Muscle of leg (tissue), 11 donors: ENCODE results near the gene ADAMTS10. TPM values are rescaled to one million over a fixed set of nuclear protein-coding genes. Genes with fewer than 3 reads are reported as not detected.
"Not testable (repeated sequence)": the region's sequence is repeated elsewhere in the genome, so short reads cannot be mapped to it uniquely, and the experiment has no call there.

Experiments
- DNase-seq: peaks from one replicate; pipeline ENCODE4 v3.0.0; 2013
- H3K27ac ChIP-seq: one replicate; pipeline ENCODE4 v1.5.1; 2013; ENCODE audit warnings: mild to moderate bottlenecking, low read length, control low read depth
- H3K27me3 ChIP-seq: one replicate; pipeline ENCODE4 v1.6.1; 2013; ENCODE audit warnings: low read length; ENCODE audit not compliant: control insufficient read depth, insufficient read depth
- H3K36me3 ChIP-seq: one replicate; pipeline ENCODE4 v1.6.1; 2013; ENCODE audit warnings: low read length; ENCODE audit not compliant: control insufficient read depth, insufficient read depth
- H3K4me1 ChIP-seq: one replicate; pipeline ENCODE4 v1.6.1; 2013; ENCODE audit warnings: low read length; ENCODE audit not compliant: control insufficient read depth, insufficient read depth
- H3K4me3 ChIP-seq: one replicate; pipeline ENCODE4 v1.5.1; 2013; ENCODE audit warnings: low read length, control low read depth
- H3K9me3 ChIP-seq: replicated peaks from 2 replicates; pipeline ENCODE4 v1.6.1; 2013; ENCODE audit warnings: low read depth, low read length; ENCODE audit not compliant: control insufficient read depth
- WGBS: methylation state at CpG from one replicate; pipeline ENCODE4 v1.1.5; 2013; ENCODE audit warnings: missing lambda C conversion rate; ENCODE audit not compliant: insufficient coverage; 5-methylcytosine and 5-hydroxymethylcytosine counted together
- polyA plus RNA-seq, 8 donors: library from polyadenylated mRNA; unstranded; fragments of 120-200 nt; gene quantifications; one replicate each; pipeline versions ENCODE4 v1.2.1 to v1.2.3, GENCODE V29; 2013; ENCODE audit warnings: inconsistent platforms in 1 of 8, low replicate concordance in 1 of 8; ENCODE audit not compliant: insufficient read length in 8 of 8, insufficient read depth in 1 of 8
- total RNA-seq: library from RNA; stranded (reverse); fragments of 120-200 nt; gene quantifications from one replicate; pipeline ENCODE4 v1.2.4, GENCODE V29; 2013

Gene ADAMTS10
- total and polyA plus RNA-seq, 9 donors, result 25.2 to 40.4 (median 32.2) TPM

DNA sequence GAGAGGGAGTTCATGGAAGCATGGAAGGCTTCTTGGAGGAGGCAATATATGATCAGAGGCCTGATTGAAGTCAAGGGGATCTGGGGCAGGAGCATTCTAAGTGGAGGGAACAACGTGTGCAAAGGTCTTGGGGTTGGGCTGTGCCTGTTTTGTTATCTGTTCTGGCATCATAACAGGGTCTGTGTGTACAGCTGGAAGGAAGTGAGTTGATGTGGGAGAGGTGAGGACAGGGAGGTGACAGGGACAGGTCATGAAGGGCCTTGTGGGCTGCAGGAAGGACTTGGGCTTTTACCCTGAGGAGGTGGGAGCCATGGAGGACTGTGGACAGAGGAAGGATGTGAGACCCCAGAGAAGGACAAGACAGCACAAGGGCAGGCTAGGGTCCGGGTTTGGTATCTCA is 18.7 kb upstream of the ADAMTS10 start:
- Histone ChIP-seq H3K27me3 (no peaks in the 10 kb centered on the region), H3K4me3 (no peak overlapping the region), H3K4me1 (peaks cover 3% of the 10 kb centered on the region), H3K36me3 (no peaks in the 10 kb centered on the region), H3K27ac (no peak overlapping the region), H3K9me3 (peaks cover 2% of the 10 kb centered on the region)
- WGBS, result 82% methylated on average over 1 of the region's 2 CpGs
- no peak for DNase-seq

- no peak for DNase-seq
- Histone ChIP-seq H3K4me3 (no peak overlapping the region), H3K27ac (no peak overlapping the region), H3K9me3 (peaks cover 2% of the 10 kb centered on the region), H3K36me3 (no peaks in the 10 kb centered on the region), H3K4me1 (peaks cover 3% of the 10 kb centered on the region), H3K27me3 (no peaks in the 10 kb centered on the region)
- 78% methylated on average over 2 of the region's 8 CpGs for WGBS
Measured at GRCh38 chr19:8626842-8627241, 16.3 kb upstream of the ADAMTS10 start.

GRCh38 chr19:8622886-8623285 is 12.4 kb upstream of the ADAMTS10 start:
- not testable (repeated sequence) for DNase-seq, H3K27me3 ChIP-seq, H3K4me1 ChIP-seq, H3K4me3 ChIP-seq, H3K9me3 ChIP-seq, H3K27ac ChIP-seq, H3K36me3 ChIP-seq
- WGBS, result 13% methylated on average over 2 of the region's 4 CpGs

DNA sequence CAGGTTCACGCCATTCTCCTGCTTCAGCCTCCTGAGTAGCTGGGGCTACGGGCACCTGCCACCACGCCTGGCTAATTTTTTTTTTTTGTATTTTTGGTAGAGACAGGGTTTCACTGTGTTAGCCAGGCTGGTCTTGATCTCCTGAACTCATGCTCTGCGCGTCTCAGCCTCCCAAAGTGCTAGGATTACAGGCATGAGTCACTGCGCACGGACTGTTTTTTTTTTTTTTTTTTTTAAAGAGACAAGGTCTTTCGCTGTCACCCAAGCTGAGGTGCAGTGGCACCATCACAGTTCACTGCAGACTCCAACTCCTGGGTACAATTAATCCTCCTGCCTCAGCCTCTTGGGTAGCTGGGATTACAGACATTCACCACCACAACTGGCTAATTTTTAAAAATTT is 8.2 kb upstream of the ADAMTS10 start:
- no peaks in the 10 kb centered on the region for H3K4me1 ChIP-seq
- no peak overlapping the region for H3K27ac ChIP-seq
- no peak for DNase-seq
- no peak overlapping the region for H3K4me3 ChIP-seq
- H3K9me3 ChIP-seq, result no peaks in the 10 kb centered on the region
- WGBS, result 53% methylated on average over 3 of the region's 8 CpGs
- no peaks in the 10 kb centered on the region for H3K36me3 ChIP-seq
- peaks cover 7% of the 10 kb centered on the region for H3K27me3 ChIP-seq

DNA sequence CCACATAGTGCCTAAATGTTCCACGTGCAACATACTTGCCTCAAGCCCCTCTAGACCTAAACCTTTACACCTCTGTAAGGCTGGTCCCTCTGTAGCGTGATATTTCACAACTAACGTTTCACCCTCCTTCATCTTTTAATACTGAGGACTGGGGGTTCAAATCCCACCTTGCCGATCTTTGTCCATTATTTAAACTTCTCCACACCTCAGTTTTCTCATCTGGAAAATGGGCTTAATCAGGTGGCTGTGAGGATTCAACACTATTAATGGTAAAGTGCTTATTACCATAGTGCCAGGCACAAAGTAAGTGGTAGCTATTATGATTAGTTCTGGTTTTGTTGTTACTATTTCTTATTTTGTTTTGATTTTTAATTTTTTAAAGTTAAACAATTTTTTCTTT is 7.5 kb upstream of the ADAMTS10 start:
- no peaks in the 10 kb centered on the region for H3K9me3 ChIP-seq
- no peak overlapping the region for H3K27ac ChIP-seq
- no peaks in the 10 kb centered on the region for H3K4me1 ChIP-seq
- no peak overlapping the region for H3K4me3 ChIP-seq
- no peaks in the 10 kb centered on the region for H3K36me3 ChIP-seq
- WGBS, result 62% methylated on average over 3 of the region's 4 CpGs
- DNase-seq, result no peak
- H3K27me3 ChIP-seq, result peaks cover 7% of the 10 kb centered on the region

DNA sequence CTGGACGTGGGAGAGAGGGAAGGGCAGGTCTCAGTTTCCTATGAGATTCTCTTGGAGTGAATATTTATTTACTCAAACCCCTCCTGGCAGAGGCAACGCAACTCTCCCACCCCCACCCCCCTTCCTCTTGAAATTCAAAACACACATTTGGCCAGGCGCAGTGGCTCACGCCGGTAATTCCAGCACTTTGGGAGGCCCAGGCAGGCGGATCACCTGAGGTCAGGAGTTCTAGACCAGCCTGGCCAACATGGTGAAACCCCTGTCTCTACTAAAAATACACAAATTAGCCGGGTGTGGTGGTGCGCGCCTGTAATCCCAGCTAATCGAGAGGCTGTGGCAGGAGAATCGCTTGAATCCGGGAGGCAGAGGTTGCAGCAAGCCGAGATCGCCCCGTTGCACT is 6.8 kb upstream of the ADAMTS10 start:
- H3K4me3 ChIP-seq, H3K4me1 ChIP-seq, H3K36me3 ChIP-seq, H3K9me3 ChIP-seq, DNase-seq, H3K27ac ChIP-seq, H3K27me3 ChIP-seq: not testable (repeated sequence)
- WGBS, result 61% methylated on average over 12 of the region's 15 CpGs

DNA sequence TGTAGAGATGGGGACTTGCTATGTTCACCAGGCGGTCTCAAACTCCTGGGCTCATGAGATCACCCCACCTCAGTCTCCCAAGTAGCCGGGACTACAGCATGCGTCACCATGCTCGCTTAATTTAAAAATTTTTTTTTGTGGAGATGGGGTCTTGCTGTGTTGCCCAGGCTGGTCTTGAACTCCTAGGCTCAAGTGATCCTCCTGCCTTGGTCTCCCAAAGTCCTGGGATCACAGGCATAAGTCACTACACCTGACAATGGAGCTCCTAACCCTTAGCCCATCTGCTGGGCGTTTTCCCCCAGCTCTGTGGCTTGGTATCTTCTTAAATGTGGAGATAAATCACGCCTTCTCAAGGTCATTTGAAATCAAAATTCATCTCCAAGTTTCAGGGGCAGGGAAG is 6.3 kb upstream of the ADAMTS10 start:
- Histone ChIP-seq H3K4me1 (peaks cover 5% of the 10 kb centered on the region), H3K9me3 (no peaks in the 10 kb centered on the region), H3K27me3 (peaks cover 7% of the 10 kb centered on the region), H3K4me3 (no peak overlapping the region), H3K27ac (no peak overlapping the region), H3K36me3 (no peaks in the 10 kb centered on the region)
- WGBS, result no CpG with 5 or more reads among the region's 6 CpGs
- DNase-seq, result no peak

DNA sequence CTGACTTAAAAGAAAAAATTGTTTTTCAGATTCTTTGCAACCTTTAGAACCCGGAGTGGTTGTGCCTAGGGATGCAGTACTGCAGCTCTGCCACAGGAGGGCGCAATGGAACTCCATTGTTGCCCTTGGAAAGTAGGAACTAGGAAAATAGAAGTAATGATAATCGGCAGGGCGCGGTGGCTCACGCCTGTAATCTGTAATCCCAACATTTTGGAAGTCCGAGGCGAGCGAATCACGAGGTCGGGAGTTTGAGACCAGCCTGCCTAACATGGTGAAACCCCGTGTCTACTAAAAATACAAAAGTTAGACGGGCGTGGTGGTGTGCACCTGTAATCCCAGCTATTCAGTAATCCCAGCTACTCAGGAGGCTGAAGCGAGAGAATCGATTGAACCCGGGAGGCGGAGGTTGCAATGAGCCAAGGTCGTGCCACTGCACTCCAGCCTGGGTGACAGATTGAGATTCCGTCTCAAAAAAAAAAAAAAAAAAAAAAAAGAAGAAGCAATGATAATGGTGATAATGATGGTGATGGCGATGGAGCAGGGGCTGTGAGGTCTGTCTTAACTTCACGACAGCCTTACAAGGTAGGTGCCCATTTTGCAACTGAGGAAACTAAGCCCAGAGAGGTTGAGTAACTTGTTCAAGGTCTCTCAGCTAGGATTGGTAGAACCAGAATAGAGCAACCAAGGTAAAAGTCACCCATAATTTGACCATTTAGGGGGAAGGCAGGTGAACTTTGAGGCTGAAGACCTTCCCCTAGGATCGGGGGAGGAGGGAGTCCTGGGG is 5.5 kb upstream of the ADAMTS10 start:
- H3K36me3 ChIP-seq, result no peaks in the 10 kb centered on the region
- DNase-seq, result peak; percentile 65
- H3K9me3 ChIP-seq, result no peaks in the 10 kb centered on the region
- H3K27ac ChIP-seq, result no peak overlapping the region
- H3K4me1 ChIP-seq, result peaks cover 11% of the 10 kb centered on the region
- WGBS, result 48% methylated on average over 15 of the region's 23 CpGs
- H3K27me3 ChIP-seq, result peaks cover 7% of the 10 kb centered on the region
- no peak overlapping the region for H3K4me3 ChIP-seq

GRCh38 chr19:8615024-8615423 is 4.5 kb upstream of the ADAMTS10 start:
- no peaks in the 10 kb centered on the region for H3K36me3 ChIP-seq
- no peak for DNase-seq
- H3K27ac ChIP-seq, result no peak overlapping the region
- peaks cover 14% of the 10 kb centered on the region for H3K4me1 ChIP-seq
- H3K9me3 ChIP-seq, result no peaks in the 10 kb centered on the region
- no peak overlapping the region for H3K4me3 ChIP-seq
- WGBS, result no CpG with 5 or more reads among the region's 6 CpGs
- peaks cover 5% of the 10 kb centered on the region for H3K27me3 ChIP-seq

GRCh38 chr19:8614455-8614854 is 3.9 kb upstream of the ADAMTS10 start:
- H3K27me3 ChIP-seq, result peaks cover 5% of the 10 kb centered on the region
- H3K4me3 ChIP-seq, result no peak overlapping the region
- H3K4me1 ChIP-seq, result peaks cover 19% of the 10 kb centered on the region
- no peak overlapping the region for H3K27ac ChIP-seq
- no peak for DNase-seq
- no peaks in the 10 kb centered on the region for H3K9me3 ChIP-seq
- no CpG with 5 or more reads among the region's 2 CpGs for WGBS
- no peaks in the 10 kb centered on the region for H3K36me3 ChIP-seq

GRCh38 chr19:8612807-8613171 is 2.3 kb upstream of the ADAMTS10 start:
- 58% methylated on average over 3 of the region's 5 CpGs for WGBS
- H3K27me3 ChIP-seq, result peaks cover 5% of the 10 kb centered on the region
- peak; percentile 28 for DNase-seq
- H3K9me3 ChIP-seq, result no peaks in the 10 kb centered on the region
- no peak overlapping the region for H3K4me3 ChIP-seq
- no peak overlapping the region for H3K27ac ChIP-seq
- no peaks in the 10 kb centered on the region for H3K36me3 ChIP-seq
- H3K4me1 ChIP-seq, result peaks cover 29% of the 10 kb centered on the region
